Upper lobe of left lung (tissue), 4 donors: ENCODE results near the gene LINC00305.

Experiments
- EP300 ChIP-seq, 4 donors: sonication (generic); formaldehyde crosslinking; IDR thresholded peaks; one replicate each; pipeline ENCODE4 v1.5.1; 2017; ENCODE audit warnings: antibody characterized with exemption in 4 of 4, control low read depth in 2 of 4
- POLR2A ChIP-seq, 4 donors: fragments of 450-650 bp; IDR thresholded peaks; one replicate each; pipeline ENCODE4 v1.5.1; 2016 to 2017; ENCODE audit warnings: antibody characterized with exemption in 4 of 4, mild to moderate bottlenecking in 2 of 4
- POLR2AphosphoS5 ChIP-seq, 2 donors: sonication (generic); formaldehyde crosslinking; IDR thresholded peaks; one replicate each; pipeline ENCODE4 v1.5.1; 2017; ENCODE audit warnings: antibody characterized with exemption in 2 of 2
- TF ChIP-seq, protein P1 (sequence below), 6 experiments: fragments of 450-650 bp in 4 of 6; fragments of 200-600 bp in 2 of 6; sonication (generic) in 2 of 6; IDR thresholded peaks; one replicate each; pipeline ENCODE4 v1.5.1; 2016 to 2019; ENCODE audit warnings: antibody characterized with exemption in 6 of 6

DNA sequence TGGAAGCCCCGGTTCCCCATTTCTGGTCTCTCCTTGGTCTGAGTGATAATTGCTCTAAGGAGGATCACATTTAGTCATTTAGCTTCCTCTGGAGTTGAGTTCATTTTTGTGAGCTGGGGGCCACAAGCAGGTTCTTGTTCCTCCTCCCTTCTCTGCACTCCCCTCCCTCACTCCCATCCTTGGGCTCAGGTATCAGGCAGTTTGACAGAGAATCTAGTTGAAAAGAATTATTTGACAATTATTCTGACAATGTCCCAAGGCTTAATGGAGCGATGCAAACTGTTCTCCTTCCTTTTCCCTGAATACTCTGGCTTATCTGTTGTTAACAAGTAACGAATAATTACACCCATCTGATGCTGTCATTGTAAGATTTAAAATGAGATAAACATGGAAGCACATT, 117.5 kb downstream of the LINC00305 start:
- no peak for TF ChIP-seq POLR2A (IDR thresholded peaks at IDR 0.05)
- TF ChIP-seq, protein P1, sequence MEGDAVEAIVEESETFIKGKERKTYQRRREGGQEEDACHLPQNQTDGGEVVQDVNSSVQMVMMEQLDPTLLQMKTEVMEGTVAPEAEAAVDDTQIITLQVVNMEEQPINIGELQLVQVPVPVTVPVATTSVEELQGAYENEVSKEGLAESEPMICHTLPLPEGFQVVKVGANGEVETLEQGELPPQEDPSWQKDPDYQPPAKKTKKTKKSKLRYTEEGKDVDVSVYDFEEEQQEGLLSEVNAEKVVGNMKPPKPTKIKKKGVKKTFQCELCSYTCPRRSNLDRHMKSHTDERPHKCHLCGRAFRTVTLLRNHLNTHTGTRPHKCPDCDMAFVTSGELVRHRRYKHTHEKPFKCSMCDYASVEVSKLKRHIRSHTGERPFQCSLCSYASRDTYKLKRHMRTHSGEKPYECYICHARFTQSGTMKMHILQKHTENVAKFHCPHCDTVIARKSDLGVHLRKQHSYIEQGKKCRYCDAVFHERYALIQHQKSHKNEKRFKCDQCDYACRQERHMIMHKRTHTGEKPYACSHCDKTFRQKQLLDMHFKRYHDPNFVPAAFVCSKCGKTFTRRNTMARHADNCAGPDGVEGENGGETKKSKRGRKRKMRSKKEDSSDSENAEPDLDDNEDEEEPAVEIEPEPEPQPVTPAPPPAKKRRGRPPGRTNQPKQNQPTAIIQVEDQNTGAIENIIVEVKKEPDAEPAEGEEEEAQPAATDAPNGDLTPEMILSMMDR (IDR thresholded peaks at IDR 0.05) = no peak
- no peak for TF ChIP-seq EP300 (IDR thresholded peaks at IDR 0.05)
- no peak for TF ChIP-seq POLR2AphosphoS5 (IDR thresholded peaks at IDR 0.05)
